Measurements from ENCODE around the gene PPP1R3E.

The PPP1R3E gene

GRCh38 chr14:23322568-23323517 lies 20.2 kb upstream of the PPP1R3E start:
- DNase-seq (ENCODE audit: low spot score) = no peak

GRCh38 chr14:23321572-23322547 lies 19.2 kb upstream of the PPP1R3E start:
- DNase-seq (ENCODE audit: low spot score) = peak; percentile 45

GRCh38 chr14:23320584-23321571 lies 18.2 kb upstream of the PPP1R3E start, which contains the start of gene PABPN1:
Gene PABPN1, plus strand, starts transcription at chr14:23321457. Its CDS starts 13 bp downstream, at chr14:23321470.
- DNase-seq (ENCODE audit: low spot score) = peak; percentile 99

DNA sequence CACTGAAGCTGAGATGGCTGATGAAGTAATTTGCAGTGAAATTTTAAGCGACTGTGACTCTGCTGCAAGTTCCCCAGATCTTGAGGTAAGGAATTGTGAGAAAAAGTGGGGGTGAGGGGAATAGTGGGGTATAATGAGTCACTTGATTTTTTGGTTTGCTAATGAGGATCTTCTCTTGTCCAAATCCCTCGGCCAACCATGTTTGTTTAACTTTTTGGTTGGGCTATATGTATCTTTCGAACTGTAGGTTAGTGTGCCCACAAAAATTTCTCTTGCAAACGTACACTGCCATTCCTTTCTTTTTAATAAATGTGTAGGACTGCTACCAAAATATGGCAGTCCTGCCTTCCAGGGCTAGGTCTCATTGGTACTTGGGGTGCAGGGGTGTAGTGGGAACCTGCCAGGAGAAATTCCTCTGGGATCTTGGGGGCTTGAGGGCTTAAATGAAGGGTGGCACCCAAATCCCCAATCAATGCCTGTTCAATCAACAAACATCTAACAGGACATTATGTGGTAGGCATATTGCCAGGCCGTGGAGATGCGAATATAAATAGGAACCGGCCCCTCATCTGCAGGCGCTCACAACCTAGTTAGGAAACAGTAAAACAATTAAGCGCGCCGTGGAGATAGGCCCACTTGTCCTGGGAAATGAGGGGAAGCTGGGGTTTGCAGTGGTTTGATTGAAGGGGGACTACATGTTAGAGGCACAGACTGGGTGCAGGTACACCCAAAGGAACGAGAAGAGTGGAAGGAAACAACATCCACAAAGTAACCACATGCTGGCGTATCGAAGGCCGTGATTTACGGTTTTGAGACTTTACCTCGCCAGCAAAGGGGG lies 17.3 kb upstream of the PPP1R3E start:
- no peak for DNase-seq (ENCODE audit: low spot score)

DNA sequence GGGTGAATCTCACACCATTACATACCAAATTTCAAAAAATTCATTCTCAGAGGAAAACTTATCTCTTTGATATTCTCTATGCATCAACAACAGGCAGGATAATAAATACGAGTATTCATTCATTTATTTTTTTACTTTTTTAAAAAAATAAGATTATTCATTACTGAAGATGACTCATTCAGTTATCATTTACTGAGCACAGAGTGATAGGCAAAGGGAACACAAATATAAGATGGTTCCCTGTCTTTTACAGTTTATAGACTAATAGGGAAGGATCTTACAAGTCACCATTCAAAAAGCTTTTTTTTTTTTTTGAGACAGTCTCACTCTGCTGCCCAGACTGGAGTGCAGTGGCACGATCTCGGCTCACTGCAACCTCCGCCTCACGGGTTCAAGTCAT lies 13.6 kb upstream of the PPP1R3E start:
- no peak for DNase-seq (ENCODE audit: low spot score)

- no peak for DNase-seq (ENCODE audit: low spot score)
Measured at GRCh38 chr14:23310546-23310945, 7.9 kb upstream of the PPP1R3E start.

DNA sequence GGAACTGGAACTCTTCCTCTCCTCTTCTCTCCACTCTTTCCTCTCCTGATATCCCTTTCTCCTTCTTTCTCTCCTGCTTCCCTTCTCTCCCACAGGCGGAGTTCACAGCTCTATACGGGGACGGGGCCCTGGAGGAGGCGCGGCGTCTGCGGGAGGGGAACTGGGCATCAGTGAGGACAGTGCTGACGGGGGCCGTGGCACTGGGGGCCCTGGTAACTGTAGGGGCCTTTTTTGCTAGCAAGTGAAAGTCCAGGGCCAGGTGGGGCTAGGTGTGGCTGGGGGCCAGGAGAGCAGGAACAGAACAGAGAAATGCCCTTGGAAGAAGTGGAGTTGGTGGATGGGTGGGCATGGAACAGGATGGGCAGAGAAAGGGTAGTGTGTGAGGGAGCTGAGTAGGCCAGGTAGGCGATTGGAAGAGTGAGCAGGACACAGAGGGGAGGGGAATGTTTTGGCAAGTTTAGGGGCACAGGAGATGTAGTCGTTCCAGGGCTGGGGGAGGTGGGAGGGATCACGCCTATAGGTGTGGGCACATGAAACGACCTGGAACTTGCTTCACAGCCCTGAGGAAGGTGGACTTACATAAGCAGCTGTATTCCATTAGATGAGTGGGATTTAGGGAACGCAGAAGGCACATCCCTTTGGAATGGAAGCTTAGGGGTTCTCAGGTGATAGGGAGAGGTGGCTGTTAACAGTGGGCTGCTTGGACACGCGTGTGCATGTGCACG lies 6.2 kb upstream of the PPP1R3E start:
- no peak for DNase-seq (ENCODE audit: low spot score)

- no peak for DNase-seq (ENCODE audit: low spot score)
Measured at GRCh38 chr14:23307687-23308644, 5.3 kb upstream of the PPP1R3E start.

DNA sequence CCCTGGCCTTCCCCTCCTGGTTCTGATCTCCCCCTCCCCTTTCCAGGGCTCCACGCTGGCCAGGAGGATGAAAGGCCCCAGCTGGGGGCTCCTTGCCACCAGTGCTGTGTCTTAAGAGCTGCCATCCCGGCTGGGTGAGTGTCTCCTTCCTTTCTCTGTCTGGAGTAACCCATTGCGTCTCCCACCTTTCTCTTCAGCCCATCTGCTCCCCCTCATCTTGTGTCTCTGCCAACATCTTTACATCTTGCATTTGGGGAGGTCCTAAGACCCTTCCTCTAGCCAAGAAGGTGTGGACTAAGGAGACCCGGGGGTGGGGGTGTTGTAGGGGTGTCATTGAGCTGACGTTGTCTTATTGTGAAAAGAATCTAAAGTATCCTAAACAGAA lies 4.5 kb upstream of the PPP1R3E start:
- DNase-seq (ENCODE audit: low spot score) = no peak

DNA sequence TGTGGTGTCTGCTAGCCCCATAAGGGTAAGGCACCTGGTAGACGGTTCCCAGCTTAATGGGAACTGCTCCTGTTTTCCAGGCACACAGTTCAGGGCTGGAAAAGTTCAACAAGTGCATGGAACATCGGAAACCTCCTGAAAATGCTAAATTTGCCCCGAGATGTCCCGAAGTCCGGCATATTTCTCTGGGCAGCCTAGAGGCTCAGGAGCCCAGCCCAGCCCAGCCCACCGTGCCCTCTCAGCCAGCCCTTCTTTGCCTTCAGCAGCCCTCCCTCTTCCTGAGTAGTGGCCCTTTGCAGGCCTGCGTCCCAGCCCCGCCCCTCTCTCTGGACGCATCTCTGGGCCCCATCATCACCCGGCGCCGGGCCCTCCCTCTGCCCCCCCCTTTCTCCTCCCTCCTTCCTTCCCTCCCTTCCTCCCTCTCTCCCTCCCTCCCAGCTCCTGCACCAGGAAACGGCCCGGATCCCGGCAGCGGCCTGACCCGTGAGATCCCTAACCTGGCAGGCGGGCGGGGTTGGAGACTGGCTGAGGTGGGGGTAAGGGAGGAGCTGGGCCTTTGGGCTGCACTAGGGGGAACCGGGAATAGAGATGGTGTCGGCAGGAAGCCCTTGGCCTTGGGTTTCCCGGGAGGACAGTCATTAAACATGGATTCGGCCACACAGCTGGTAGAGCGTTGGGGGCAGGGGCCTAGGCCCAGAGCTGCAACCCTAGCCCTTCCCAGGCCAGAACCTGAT lies 3.9 kb upstream of the PPP1R3E start, which contains the start of gene BCL2L2:
BCL2L2 (plus strand) TSS at position 422 of the 734 bp plus-strand sequence. CDS start 935 bp downstream, outside the sequence.
- no peak for DNase-seq (ENCODE audit: low spot score)

DNA sequence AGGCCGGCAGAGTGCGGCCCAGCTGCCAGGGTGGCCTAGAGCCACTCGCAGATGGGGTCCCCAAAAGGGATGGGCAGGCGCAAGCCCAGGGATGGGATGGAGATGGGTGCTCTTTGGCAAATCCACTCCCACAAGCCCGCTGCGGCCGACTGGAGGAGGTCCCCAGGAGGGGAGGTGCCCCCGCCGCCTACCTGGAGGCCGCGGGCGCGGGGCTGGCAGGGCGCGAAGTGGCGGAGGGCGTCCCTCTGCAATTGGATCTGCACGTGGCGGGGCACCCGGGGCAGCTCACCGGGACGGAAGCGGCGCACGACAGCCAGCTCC lies 730 bp downstream of the PPP1R3E start:
- no peak for DNase-seq (ENCODE audit: low spot score)

- DNase-seq (ENCODE audit: low spot score) = peak; percentile 97
Measured at GRCh38 chr14:23301288-23301968, 1.2 kb downstream of the PPP1R3E start.

GRCh38 chr14:23300687-23301223 lies 1.9 kb downstream of the PPP1R3E start:
- no peak for DNase-seq (ENCODE audit: low spot score)

DNA sequence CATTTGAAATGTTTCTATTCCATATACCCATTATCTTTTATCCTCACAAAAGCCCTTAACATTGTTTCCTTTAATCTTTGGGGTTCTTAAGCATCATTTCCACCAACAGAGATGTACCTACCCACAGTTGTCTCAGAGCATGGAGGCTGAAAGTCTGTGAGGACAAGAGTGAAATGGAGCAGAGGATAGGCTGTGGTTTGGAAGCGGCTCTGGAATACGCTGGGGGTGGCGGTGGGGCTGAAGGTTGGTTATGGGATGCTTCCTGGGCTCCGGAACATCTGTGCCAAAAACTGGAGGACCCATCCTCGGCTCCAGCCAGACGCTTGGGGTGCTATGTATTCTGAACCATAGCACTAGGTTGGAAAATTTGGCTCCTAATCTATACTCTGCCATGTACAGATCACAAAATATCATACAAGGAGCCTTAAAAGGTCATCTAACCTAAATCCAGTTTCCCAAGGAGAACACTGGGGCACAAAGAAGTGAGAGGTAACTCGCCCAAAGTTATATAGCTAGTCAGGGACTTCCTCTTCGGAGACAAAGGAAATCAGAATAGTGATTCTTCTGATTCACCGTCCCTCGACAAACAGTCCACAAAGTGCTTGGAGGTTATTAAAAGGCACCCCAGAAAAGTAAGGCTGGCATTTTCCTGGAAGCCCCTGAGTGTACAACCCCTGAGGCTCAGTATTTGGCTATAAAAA lies 2.5 kb downstream of the PPP1R3E start:
- DNase-seq (ENCODE audit: low spot score) = peak; percentile 14

- peak; percentile 42 for DNase-seq (ENCODE audit: low spot score)
Measured at GRCh38 chr14:23299211-23299957, 3.3 kb downstream of the PPP1R3E start.
